ENCODE data around the gene CEP128.

DNA sequence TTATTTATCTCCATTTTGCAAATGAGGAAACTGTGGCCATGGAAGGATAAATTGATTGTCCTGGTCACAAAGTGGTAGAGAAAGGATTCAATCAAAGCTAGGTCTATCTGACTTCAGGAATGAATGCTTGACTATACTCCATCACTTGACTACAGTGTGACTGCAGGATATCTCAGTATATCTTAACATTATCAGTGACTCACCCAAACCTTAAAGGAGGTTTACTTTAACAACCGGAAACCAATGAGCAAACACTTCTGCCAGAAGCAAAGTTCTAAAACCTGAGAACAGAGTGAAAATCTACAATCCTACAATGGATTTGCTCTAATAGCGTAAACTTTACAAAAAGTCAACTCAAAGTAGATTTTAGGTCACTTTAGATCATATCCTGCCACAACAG lies 277.0 kb downstream of the CEP128 start:
- no peak for TF ChIP-seq GATA2 (IDR thresholded peaks at IDR 0.05; ENCODE audit: low read depth, low read length)
- TF ChIP-seq GATA3 (IDR thresholded peaks at IDR 0.05; ENCODE audit: low read depth, low read length) = no peak

Data from SH-SY5Y (cell line).